GM06990 (cell line): ENCODE results near the gene ZBTB44.
"Not testable (repeated sequence)": the region's sequence is repeated elsewhere in the genome, so short reads cannot be mapped to it uniquely, and the experiment has no call there.

Experiments
- DNase-seq: peaks from one replicate; pipeline ENCODE4 v3.0.0-alpha.2; 2011; ENCODE audit not compliant: insufficient read length; ENCODE audit errors: extremely low read depth
- H3K27me3 ChIP-seq: replicated peaks from 2 replicates; pipeline ENCODE4 v1.6.0; 2011; ENCODE audit warnings: low read length; ENCODE audit not compliant: control insufficient read depth, insufficient read depth
- H3K36me3 ChIP-seq: 2 replicates; pipeline ENCODE4 v1.5.1; 2011; ENCODE audit warnings: low read length; ENCODE audit not compliant: control insufficient read depth, insufficient read depth
- H3K4me3 ChIP-seq: replicated peaks from 2 replicates; pipeline ENCODE4 v1.5.1; 2011; ENCODE audit warnings: low read depth, mild to moderate bottlenecking, control low read depth, low read length
- TF ChIP-seq, protein P1 (sequence below): IDR thresholded peaks from 2 replicates; pipeline ENCODE4 v1.5.1; 2011; ENCODE audit warnings: low read length, control low read depth, mild to moderate bottlenecking, inconsistent platforms; ENCODE audit not compliant: insufficient read depth, poor library complexity, severe bottlenecking

ZBTB44 gene

DNA sequence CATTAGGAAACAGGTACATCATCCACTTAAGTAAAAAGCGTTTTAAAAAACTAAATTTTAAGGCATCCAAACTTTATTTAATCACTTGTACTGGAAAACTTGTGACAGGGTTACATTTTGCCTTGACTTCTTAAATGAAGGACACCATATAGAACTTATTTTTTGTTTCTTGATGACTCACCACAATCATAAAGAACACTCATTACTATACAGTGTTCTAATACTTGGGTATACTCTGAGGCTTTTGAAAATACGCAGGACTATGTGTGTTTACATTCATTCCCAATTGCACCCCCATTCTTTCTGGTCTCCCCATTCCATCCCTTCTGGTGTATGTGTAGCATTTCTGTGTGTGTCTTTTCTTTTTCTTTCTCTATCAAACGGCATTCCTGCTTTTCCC lies 69.9 kb downstream of the ZBTB44 start:
- H3K27me3 ChIP-seq = no peaks in the 10 kb centered on the region
- DNase-seq = no peak
- H3K36me3 ChIP-seq = no peaks in the 10 kb centered on the region
- TF ChIP-seq, protein P1, sequence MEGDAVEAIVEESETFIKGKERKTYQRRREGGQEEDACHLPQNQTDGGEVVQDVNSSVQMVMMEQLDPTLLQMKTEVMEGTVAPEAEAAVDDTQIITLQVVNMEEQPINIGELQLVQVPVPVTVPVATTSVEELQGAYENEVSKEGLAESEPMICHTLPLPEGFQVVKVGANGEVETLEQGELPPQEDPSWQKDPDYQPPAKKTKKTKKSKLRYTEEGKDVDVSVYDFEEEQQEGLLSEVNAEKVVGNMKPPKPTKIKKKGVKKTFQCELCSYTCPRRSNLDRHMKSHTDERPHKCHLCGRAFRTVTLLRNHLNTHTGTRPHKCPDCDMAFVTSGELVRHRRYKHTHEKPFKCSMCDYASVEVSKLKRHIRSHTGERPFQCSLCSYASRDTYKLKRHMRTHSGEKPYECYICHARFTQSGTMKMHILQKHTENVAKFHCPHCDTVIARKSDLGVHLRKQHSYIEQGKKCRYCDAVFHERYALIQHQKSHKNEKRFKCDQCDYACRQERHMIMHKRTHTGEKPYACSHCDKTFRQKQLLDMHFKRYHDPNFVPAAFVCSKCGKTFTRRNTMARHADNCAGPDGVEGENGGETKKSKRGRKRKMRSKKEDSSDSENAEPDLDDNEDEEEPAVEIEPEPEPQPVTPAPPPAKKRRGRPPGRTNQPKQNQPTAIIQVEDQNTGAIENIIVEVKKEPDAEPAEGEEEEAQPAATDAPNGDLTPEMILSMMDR = no peak
- H3K4me3 ChIP-seq = no peak overlapping the region

DNA sequence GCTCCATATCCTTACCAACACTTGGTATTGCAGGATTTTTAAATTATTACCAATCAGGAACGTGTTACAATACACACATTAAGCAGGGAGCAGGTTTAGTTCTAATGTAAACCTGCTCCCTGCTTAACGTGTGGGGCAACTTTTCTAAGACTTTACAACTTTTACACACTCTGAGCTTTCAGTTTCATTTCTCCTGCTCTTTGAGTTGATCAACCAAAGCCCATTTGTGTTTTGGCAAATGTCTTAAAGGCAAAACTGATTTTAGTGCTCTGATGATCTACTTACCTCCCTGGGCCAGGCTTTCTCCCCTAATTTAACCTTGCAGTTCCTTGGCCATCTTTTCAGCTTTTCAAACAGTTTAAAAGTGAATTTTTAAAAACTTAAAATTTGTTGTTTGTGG lies 70.9 kb downstream of the ZBTB44 start:
- Histone ChIP-seq H3K4me3 (no peak overlapping the region), H3K27me3 (no peaks in the 10 kb centered on the region), H3K36me3 (no peaks in the 10 kb centered on the region)
- TF ChIP-seq, protein P1 = no peak
- no peak for DNase-seq

DNA sequence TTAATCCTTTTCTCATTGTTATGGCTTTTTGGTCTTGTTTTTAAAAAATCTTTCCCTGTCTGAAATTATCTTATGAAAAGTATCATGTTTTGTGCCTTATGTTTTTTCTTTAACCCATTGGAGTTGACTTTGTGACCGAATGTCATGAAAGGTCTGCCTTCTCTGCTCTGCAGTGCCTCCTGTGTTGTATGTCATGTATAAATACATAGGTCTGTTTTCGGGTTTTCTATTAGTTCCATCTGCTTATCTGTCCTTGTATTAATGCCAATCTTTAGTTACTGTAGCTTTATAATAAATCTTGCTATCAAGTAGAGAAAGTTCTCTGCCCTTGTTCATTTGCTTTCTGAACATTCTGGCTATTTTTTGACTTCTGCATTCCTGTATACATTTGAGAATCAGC lies 73.0 kb downstream of the ZBTB44 start:
- no peaks in the 10 kb centered on the region for H3K27me3 ChIP-seq
- no peak for DNase-seq
- TF ChIP-seq, protein P1 = no peak
- H3K4me3 ChIP-seq = no peak overlapping the region
- H3K36me3 ChIP-seq = no peaks in the 10 kb centered on the region

DNA sequence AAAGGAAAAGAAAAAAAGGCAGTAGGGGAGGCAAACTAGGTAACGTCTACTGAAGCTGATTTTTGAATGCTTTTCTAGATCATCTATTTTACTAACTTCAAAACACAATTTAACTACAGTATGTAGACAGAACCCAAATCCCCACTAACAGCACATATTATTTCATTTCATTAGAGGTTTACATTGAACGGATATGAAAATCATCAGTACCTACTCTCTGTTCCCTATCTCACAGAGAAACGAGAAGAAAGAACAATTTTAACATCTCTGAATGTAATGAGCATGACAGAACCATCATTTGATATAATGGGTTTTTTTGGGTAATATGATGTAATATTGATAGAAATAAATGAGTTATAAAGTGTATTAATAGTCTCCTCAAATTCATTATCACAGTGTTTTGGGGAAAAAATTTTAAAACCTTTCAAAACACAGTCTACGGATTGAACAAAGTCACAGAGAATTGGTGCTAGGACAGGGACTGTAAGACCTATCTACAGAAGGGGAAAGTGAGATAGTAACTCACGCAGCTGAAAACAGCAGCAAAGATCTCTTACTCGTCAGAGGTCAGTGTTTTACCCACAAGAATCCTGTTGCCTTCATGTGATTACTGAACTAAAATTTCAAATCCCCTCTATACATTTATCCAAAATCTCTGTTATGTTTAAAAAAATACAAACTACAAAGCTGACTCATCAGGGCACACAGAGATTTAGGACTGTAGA lies 77.3 kb downstream of the ZBTB44 start:
- TF ChIP-seq, protein P1 = no peak
- DNase-seq = no peak
- Histone ChIP-seq H3K27me3 (no peaks in the 10 kb centered on the region), H3K36me3 (no peaks in the 10 kb centered on the region), H3K4me3 (no peak overlapping the region)

DNA sequence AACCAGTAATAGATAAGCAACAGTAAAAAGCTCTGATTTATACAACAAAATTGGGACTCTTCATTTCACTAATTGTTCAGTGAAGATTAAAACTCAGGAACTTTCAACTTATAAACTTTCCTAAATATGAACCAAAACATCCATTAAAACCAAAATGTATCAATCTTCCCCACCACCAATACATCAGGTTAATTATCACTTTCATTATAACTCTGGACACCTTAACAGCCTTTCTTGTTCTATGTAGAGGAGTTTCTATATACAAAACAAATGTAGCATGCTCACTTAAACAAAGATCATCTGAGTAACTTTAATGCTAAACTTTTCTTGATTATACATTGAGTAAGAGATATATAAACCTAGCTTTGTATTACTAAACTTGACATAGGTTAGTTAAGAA lies 80.4 kb downstream of the ZBTB44 start:
- Histone ChIP-seq H3K36me3 (no peaks in the 10 kb centered on the region), H3K27me3 (no peaks in the 10 kb centered on the region), H3K4me3 (no peak overlapping the region)
- TF ChIP-seq, protein P1 = no peak
- DNase-seq = no peak

DNA sequence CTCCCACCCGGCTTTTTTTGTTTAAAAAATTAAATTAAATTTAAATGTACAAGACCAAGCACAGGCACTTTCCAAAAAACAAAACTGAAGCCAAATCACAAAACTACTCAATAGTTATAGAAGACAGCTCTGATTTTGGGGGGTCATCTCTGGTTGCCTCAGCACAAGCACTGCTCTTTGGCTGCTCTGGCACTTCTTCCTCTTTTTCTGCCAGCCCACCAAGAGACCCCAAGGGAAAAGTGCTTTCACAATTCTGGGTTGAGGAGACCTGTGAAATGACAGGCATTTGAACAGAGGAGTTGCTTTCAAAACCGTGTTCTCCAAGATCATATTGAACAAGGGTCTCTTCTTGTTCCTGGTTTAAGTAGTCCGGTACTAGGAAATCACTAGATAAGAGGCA lies 80.8 kb downstream of the ZBTB44 start:
- not testable (repeated sequence) for H3K4me3 ChIP-seq

DNA sequence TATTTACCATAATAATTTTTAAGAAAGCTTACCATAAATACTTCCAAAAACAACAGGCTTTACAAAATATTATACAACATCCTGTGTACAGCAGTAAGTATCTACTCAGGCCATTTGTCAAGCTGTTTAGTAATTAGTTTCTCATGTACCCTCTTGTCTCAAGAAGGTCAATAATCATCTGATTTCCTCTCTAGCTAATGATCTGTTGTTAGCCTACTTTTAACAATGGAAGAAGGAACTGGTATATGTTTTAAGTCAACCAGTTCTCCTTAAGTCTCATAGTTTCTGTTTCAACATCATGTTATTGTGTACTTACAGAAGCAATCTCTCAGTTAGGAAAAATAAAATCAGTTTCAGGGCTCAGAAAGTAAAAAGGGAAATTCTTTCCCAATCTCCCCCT lies 81.2 kb downstream of the ZBTB44 start:
- H3K27me3 ChIP-seq, H3K36me3 ChIP-seq, H3K4me3 ChIP-seq, DNase-seq: not testable (repeated sequence)

More for the DNA sequence above, 80.8 kb downstream of the ZBTB44 start:
- DNase-seq, H3K36me3 ChIP-seq, H3K27me3 ChIP-seq: not testable (repeated sequence)
